HepG2 (cell line): ENCODE data around the gene NT5M. TPM values are rescaled to one million over a fixed set of nuclear protein-coding genes. Genes with fewer than 3 reads are reported as not detected.
A peak's percentile ranks its signal among the peaks of the same experiment; 100 is the strongest.

Experiments
- ATAC-seq: fragments of 200-7000 bp; cut with Tn5 transposase; 3 replicates; pipeline ENCODE4 v1.9.1; 2020; ENCODE audit warnings: mild to moderate bottlenecking, moderate library complexity
- BruUV-seq: library from RNA; stranded (reverse); fragments of 400-500 nt; replicated peaks from 2 replicates; lab custom pipeline; 2021; lab: Mats Ljungman, UMichigan
- CTCF ChIA-PET: fragments of 300-600 bp; formaldehyde crosslinking; extraction: SDS; loops from one replicate; lab custom pipeline; 2021; ENCODE audit warnings: low total read pairs, inconsistent platforms, low intra/inter-chr PET ratio; lab: Yijun Ruan, JAX
- POLR2A ChIA-PET: fragments of 350-600 bp; sonication (Branson Sonifier 250); formaldehyde crosslinking; loops from one replicate; lab custom pipeline; 2020; ENCODE audit warnings: antibody characterized with exemption, inconsistent platforms; lab: Yijun Ruan, JAX
- DNase-seq: peaks from one replicate; pipeline ENCODE4 v3.0.0-alpha.2; 2015; ENCODE audit warnings: low spot score
- FAIRE-seq: peaks from 3 replicates; lab custom pipeline; 2011; peaks lifted over from hg19 to GRCh38; lab: Jason Lieb, UNC
- H2AFZ ChIP-seq: one replicate; pipeline ENCODE4 v1.6.1; 2011; ENCODE audit warnings: low read length, inconsistent platforms
- H3K27ac ChIP-seq: fragments of 300-600 bp; 3 replicates; pipeline ENCODE4 v1.8.0; 2011; ENCODE audit warnings: mixed run types, mild to moderate bottlenecking, mixed read lengths, low read length, inconsistent platforms; ENCODE audit not compliant: insufficient read depth; ENCODE audit errors: extremely low read length
- H3K27me3 ChIP-seq, 2 experiments: fragments of 200-600 bp in 1 of 2; 2 replicates in 1 of 2; 3 replicates in 1 of 2; pipeline versions ENCODE4 v1.6.0 to v1.8.0; 2011; ENCODE audit warnings: low read length in 2 of 2, mild to moderate bottlenecking in 2 of 2, moderate library complexity in 2 of 2, inconsistent platforms in 1 of 2; ENCODE audit not compliant: insufficient read depth in 2 of 2, control insufficient read depth in 1 of 2
- H3K36me3 ChIP-seq, 2 experiments: fragments of 200-600 bp in 1 of 2; replicated peaks in 1 of 2; 2 replicates in 1 of 2; 3 replicates in 1 of 2; pipeline versions ENCODE4 v1.5.1 to v1.8.0; 2011; ENCODE audit warnings: low read length in 2 of 2, inconsistent platforms in 1 of 2; ENCODE audit not compliant: insufficient read depth in 2 of 2, control insufficient read depth in 1 of 2
- H3K4me1 ChIP-seq: 2 replicates; pipeline ENCODE4 v1.5.1; 2012; ENCODE audit warnings: low read length, inconsistent platforms; ENCODE audit not compliant: insufficient read depth
- H3K4me2 ChIP-seq: 2 replicates; pipeline ENCODE4 v1.6.0; 2011; ENCODE audit warnings: low read depth, low read length, inconsistent platforms
- H3K4me3 ChIP-seq, 3 experiments: fragments of 200-600 bp in 1 of 3; sonication (generic), shearing (Covaris generic) in 1 of 3; replicated peaks in 1 of 3; 2 replicates each; pipeline ENCODE4 v1.5.1; 2011 to 2016; ENCODE audit warnings: low read length in 3 of 3, inconsistent platforms in 2 of 3, low read depth in 2 of 3, mild to moderate bottlenecking in 2 of 3, control low read depth in 1 of 3, mixed read lengths in 1 of 3; ENCODE audit not compliant: insufficient read depth in 1 of 3
- H3K79me2 ChIP-seq: one replicate; pipeline ENCODE4 v1.6.1; 2011; ENCODE audit warnings: low read length, inconsistent platforms; ENCODE audit not compliant: insufficient read depth
- H3K9ac ChIP-seq: 2 replicates; pipeline ENCODE4 v1.6.0; 2011; ENCODE audit warnings: mild to moderate bottlenecking, low read depth, low read length, inconsistent platforms; ENCODE audit not compliant: insufficient read depth
- H3K9me3 ChIP-seq: 2 replicates; pipeline ENCODE4 v1.5.1; 2012; ENCODE audit warnings: mild to moderate bottlenecking, low read length
- H4K20me1 ChIP-seq: 2 replicates; pipeline ENCODE4 v1.6.0; 2011; ENCODE audit warnings: inconsistent platforms, mild to moderate bottlenecking, low read length, moderate library complexity; ENCODE audit not compliant: insufficient read depth
- ARNTL ChIP-seq: sonication (generic); formaldehyde crosslinking; IDR thresholded peaks from 2 replicates; pipeline ENCODE4 v1.4.0; 2020; ENCODE audit warnings: mild to moderate bottlenecking, missing genetic modification reagents
- BORCS8-MEF2B ChIP-seq: sonication (generic); formaldehyde crosslinking; IDR thresholded peaks from 2 replicates; pipeline ENCODE4 v1.8.0; 2022; ENCODE audit warnings: mild to moderate bottlenecking, missing genetic modification reagents
- CENPX ChIP-seq: sonication (generic); formaldehyde crosslinking; IDR thresholded peaks from 2 replicates; pipeline ENCODE4 v1.9.0; 2021; ENCODE audit warnings: mild to moderate bottlenecking, missing genetic modification reagents, moderate library complexity
- HMG20B ChIP-seq: conservative IDR thresholded peaks from 2 replicates; pipeline ENCODE4 v1.6.1; 2016; ENCODE audit warnings: missing genetic modification reagents, missing compliant biosample characterization
- ISL2 ChIP-seq: sonication (generic); formaldehyde crosslinking; IDR thresholded peaks from 2 replicates; pipeline ENCODE4 v1.5.0; 2020; ENCODE audit warnings: missing genetic modification reagents
- MED1 ChIP-seq: sonication (generic); formaldehyde crosslinking; IDR thresholded peaks from 2 replicates; pipeline ENCODE4 v1.4.0; 2020; ENCODE audit warnings: missing genetic modification reagents
- MXD4 ChIP-seq: IDR thresholded peaks from 2 replicates; pipeline ENCODE4 v1.6.1; 2016; ENCODE audit warnings: mild to moderate bottlenecking, missing biosample characterization, missing genetic modification reagents
- PAF1 ChIP-seq: IDR thresholded peaks from 2 replicates; pipeline ENCODE4 v1.6.1; 2016; ENCODE audit warnings: missing genetic modification reagents, missing compliant biosample characterization
- PHB2 ChIP-seq: fragments of 450-650 bp; IDR thresholded peaks from 2 replicates; pipeline ENCODE4 v1.6.1; 2018; ENCODE audit not compliant: partially characterized antibody
- RBAK ChIP-seq: sonication (generic); formaldehyde crosslinking; IDR thresholded peaks from 2 replicates; pipeline ENCODE4 v1.5.1; 2020; ENCODE audit warnings: mild to moderate bottlenecking, missing genetic modification reagents
- SIX1 ChIP-seq: sonication (generic); formaldehyde crosslinking; IDR thresholded peaks from 2 replicates; pipeline ENCODE4 v1.4.0; 2020; ENCODE audit warnings: missing genetic modification reagents, borderline replicate concordance
- TP53 ChIP-seq: sonication (generic); formaldehyde crosslinking; conservative IDR thresholded peaks from 2 replicates; pipeline ENCODE4 v1.4.0; 2020; ENCODE audit warnings: missing genetic modification reagents
- ZBTB20 ChIP-seq: sonication (generic); formaldehyde crosslinking; IDR thresholded peaks from 2 replicates; pipeline ENCODE4 v1.8.1; 2023; ENCODE audit warnings: missing genetic modification reagents, low read depth, mild to moderate bottlenecking, borderline replicate concordance
- ZIK1 ChIP-seq: sonication (generic); formaldehyde crosslinking; IDR thresholded peaks from 2 replicates; pipeline ENCODE4 v1.5.0; 2020; ENCODE audit warnings: mild to moderate bottlenecking, low read depth, missing genetic modification reagents, borderline replicate concordance
- ZNF180 ChIP-seq: sonication (generic); formaldehyde crosslinking; IDR thresholded peaks from 2 replicates; pipeline ENCODE4 v1.4.0; 2020; ENCODE audit warnings: low read depth, missing genetic modification reagents, borderline replicate concordance
- ZNF616 ChIP-seq: sonication (generic); formaldehyde crosslinking; IDR thresholded peaks from 2 replicates; pipeline ENCODE4 v1.5.0; 2020; ENCODE audit warnings: low read depth, mild to moderate bottlenecking, missing genetic modification reagents
- ZNF850 ChIP-seq: sonication (generic); formaldehyde crosslinking; conservative IDR thresholded peaks from 2 replicates; pipeline ENCODE4 v1.9.0; 2021; ENCODE audit warnings: mild to moderate bottlenecking, missing genetic modification reagents
- WGBS: methylation state at CpG from one replicate; pipeline ENCODE4 v1.1.6; 2017; ENCODE audit warnings: low lambda C conversion rate; 5-methylcytosine and 5-hydroxymethylcytosine counted together
- in situ Hi-C: cut with HindIII; loops from 2 replicates; pipeline ENCODE4 v1.10.0; 2017; ENCODE audit warnings: low pct_unique_long_range_greater_than_20kb; ENCODE audit not compliant: extremely low pct_ligation_motif_present
- intact Hi-C: fragments of 100-400 bp; cut with micrococcal nuclease; formaldehyde crosslinking; loops from one replicate; pipeline ENCODE4 v1.10.0; 2022; ENCODE audit not compliant: unreplicated experiment
- polyA plus RNA-seq, 8 experiments: library from polyadenylated mRNA; depleted of rRNA in 3 of 8; stranded (reverse) in 7 of 8; unstranded in 1 of 8; fragments of >200 nt; fragmentation: Illumina TruSeq in 4 of 8; extraction: Trizol in 4 of 8; gene quantifications; 2 replicates each; pipeline versions ENCODE4 v1.2.1 to v1.2.3, GENCODE V29; 2011 to 2016; ENCODE audit warnings: low read depth in 4 of 8, missing spikeins in 1 of 8, mixed read lengths in 1 of 8; ENCODE audit not compliant: insufficient read depth in 1 of 8
- total RNA-seq, 5 experiments: library from RNA; depleted of rRNA; stranded (reverse); fragments of >200 nt; fragmentation: Illumina TruSeq; extraction: Trizol; gene quantifications; 2 replicates each; pipeline ENCODE4 v1.2.3, GENCODE V29; 2016; ENCODE audit warnings: low read depth in 1 of 5
- TF ChIP-seq, protein P1 (sequence below): sonication (generic); formaldehyde crosslinking; IDR thresholded peaks from 2 replicates; pipeline ENCODE4 v1.4.0; 2020; ENCODE audit warnings: missing genetic modification reagents

The NT5M gene
- total and polyA plus RNA-seq, 2 of the 13 experiments (the other 11 are each of a cell fraction or from before 2014, with no cell fraction given), result 0.55 to 0.78 TPM

DNA sequence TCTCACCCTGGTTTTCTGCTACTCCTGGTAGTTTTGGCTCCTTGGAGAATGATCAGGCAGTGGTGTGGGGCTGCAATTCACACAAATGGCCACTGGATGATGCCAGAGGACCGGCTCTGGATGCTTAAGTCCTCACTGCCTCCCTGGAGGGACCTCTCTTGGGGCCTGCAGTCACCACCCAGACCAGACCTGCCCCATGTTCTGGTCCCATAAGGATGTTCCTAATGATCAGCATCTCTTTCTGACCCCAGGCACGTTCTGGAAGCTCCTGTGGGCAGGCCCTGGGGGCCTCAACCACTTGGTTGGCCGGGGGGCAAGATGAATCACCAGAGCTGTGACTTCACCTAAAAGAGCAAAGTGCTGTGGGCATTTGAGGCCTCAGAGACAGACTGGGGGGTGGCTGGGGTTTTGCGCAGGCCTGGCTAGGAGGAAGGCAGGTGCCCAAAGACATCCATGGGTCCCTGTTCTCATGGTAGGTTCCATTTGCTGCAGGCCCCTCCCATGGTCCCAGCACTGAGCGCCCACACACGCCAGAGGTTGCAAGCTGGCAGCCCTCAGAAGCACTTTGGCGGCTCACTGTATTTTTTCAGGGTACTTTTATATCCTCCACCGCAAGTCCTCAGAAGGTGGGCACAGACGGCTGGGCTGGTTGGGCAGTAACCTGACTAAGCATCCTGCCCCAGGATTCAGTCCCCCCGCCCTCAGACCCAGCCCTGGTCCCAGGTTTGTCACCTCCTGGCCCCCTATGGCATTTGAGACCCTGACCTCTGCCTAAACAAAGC, 53.2 kb downstream of the NT5M start:
- peaks cover 0 to 13% of the 10 kb centered on the region in 2 experiments; a peak in 1 of 5 replicates for H3K27me3 ChIP-seq
- in situ Hi-C loops (loop anchor here (5.0 kb wide), 5 partner anchors 61 to 286 kb away; partner anchors contain the start of gene RASD1), intact Hi-C loops (loop anchor here (1.0 kb wide), 5 partner anchors 69 to 286 kb away; partner anchors contain the start of gene RASD1)
- no peaks in the 10 kb centered on the region for H3K36me3 ChIP-seq
- H2AFZ ChIP-seq, result no peak overlapping the region
- peaks cover 36% of the 10 kb centered on the region for H3K4me1 ChIP-seq
- BruUV-seq, result no TSS peak
- DNase-seq, result peak; percentile 73
- no peak overlapping the region for H3K9ac ChIP-seq
- no peaks in the 10 kb centered on the region for H4K20me1 ChIP-seq
- POLR2A ChIA-PET, result interaction anchor here (2.3 kb wide), 1 partner anchor 140 kb away, joined by 10 read pairs; the partner anchor contains the start of gene RASD1
- H3K79me2 ChIP-seq, result no peaks in the 10 kb centered on the region
- H3K9me3 ChIP-seq, result no peaks in the 10 kb centered on the region
- no peak overlapping the region; a peak in 1 of 6 replicates for H3K4me3 ChIP-seq
- FAIRE-seq, result peak; percentile 84
- CTCF ChIA-PET, result interaction anchor here (0.6 to 3.5 kb wide), 13 partner anchors 32 to 305 kb away, joined by 3 to 45 read pairs (median 9); partner anchors contain the start of gene RASD1
- no peak overlapping the region for H3K27ac ChIP-seq
- peak; percentile 74 for ATAC-seq
- no peak overlapping the region for H3K4me2 ChIP-seq
- 65% methylated on average over 8 of the region's 10 CpGs for WGBS
- TF ChIP-seq RBAK (CRISPR knock-in tag) (no peak), HMG20B (CRISPR knock-in tag) (0 out of 2 replicates have a peak, but pooled peaks have one; percentile 46), PHB2 (no peak), ZNF616 (no peak), BORCS8-MEF2B (CRISPR knock-in tag) (no peak), TP53 (CRISPR knock-in tag) (no peak), MED1 (CRISPR knock-in tag) (0 out of 2 replicates have a peak, but pooled peaks have one; percentile 35), MXD4 (no peak), ZNF850 (CRISPR knock-in tag) (no peak), ZIK1 (CRISPR knock-in tag) (no peak), PAF1 (CRISPR knock-in tag) (no peak), ZBTB20 (CRISPR knock-in tag) (no peak), ISL2 (CRISPR knock-in tag) (no peak), ZNF180 (CRISPR knock-in tag) (no peak), ARNTL (0 out of 2 replicates have a peak, but pooled peaks have one; percentile 26), CENPX (no peak), SIX1 (CRISPR knock-in tag) (no peak)
- TF ChIP-seq, protein P1, sequence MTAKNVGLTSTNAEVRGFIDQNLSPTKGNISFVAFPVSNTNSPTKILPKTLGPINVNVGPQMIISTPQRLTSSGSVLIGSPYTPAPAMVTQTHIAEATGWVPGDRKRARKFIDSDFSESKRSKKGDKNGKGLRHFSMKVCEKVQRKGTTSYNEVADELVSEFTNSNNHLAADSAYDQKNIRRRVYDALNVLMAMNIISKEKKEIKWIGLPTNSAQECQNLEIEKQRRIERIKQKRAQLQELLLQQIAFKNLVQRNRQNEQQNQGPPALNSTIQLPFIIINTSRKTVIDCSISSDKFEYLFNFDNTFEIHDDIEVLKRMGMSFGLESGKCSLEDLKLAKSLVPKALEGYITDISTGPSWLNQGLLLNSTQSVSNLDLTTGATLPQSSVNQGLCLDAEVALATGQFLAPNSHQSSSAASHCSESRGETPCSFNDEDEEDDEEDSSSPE (CRISPR knock-in tag), result no peak
